MCF 10A (cell line): ENCODE results near the gene VARS1. TPM values are rescaled to one million over a fixed set of nuclear protein-coding genes. Genes with fewer than 3 reads are reported as not detected.
"Not testable (repeated sequence)": the region's sequence is repeated elsewhere in the genome, so short reads cannot be mapped to it uniquely, and the experiment has no call there.

Source experiments
- BruUV-seq: library from RNA; stranded (reverse); fragments of 400-500 nt; replicated peaks from 2 replicates; lab custom pipeline; 2021; lab: Mats Ljungman, UMichigan
- CTCF ChIA-PET: fragments of 300-600 bp; sonication (Branson Sonifier 250); formaldehyde crosslinking; extraction: SDS; loops from one replicate; lab custom pipeline; 2021; ENCODE audit warnings: antibody characterized with exemption, inconsistent platforms; lab: Yijun Ruan, JAX
- POLR2A ChIA-PET: fragments of 300-600, 350-650 bp; sonication (Branson Sonifier 250); formaldehyde crosslinking; extraction: SDS; loops from one replicate; lab custom pipeline; 2020; ENCODE audit warnings: antibody characterized with exemption, inconsistent platforms; lab: Yijun Ruan, JAX
- DNase-seq: peaks from one replicate; pipeline ENCODE4 v3.0.0-alpha.2; 2018; ENCODE audit not compliant: unreplicated experiment
- H3K27ac Mint-ChIP-seq: one replicate; pipeline ENCODE4 v1.8.0; 2022; ENCODE audit warnings: mild to moderate bottlenecking, low read depth, mixed read lengths; ENCODE audit not compliant: unreplicated experiment
- H3K27me3 Mint-ChIP-seq: one replicate; pipeline ENCODE4 v1.8.0; 2022; ENCODE audit warnings: mixed read lengths; ENCODE audit not compliant: insufficient read depth, unreplicated experiment
- H3K36me3 Mint-ChIP-seq: one replicate; pipeline ENCODE4 v1.8.0; 2022; ENCODE audit warnings: mild to moderate bottlenecking, moderate library complexity, mixed read lengths; ENCODE audit not compliant: insufficient read depth, unreplicated experiment
- H3K4me1 Mint-ChIP-seq: one replicate; pipeline ENCODE4 v1.8.0; 2022; ENCODE audit warnings: mixed read lengths; ENCODE audit not compliant: insufficient read depth, unreplicated experiment
- H3K4me3 Mint-ChIP-seq: one replicate; pipeline ENCODE4 v1.8.0; 2022; ENCODE audit warnings: mild to moderate bottlenecking, moderate library complexity, mixed read lengths; ENCODE audit not compliant: unreplicated experiment
- H3K9me3 Mint-ChIP-seq: one replicate; pipeline ENCODE4 v1.8.0; 2022; ENCODE audit warnings: mixed read lengths; ENCODE audit not compliant: unreplicated experiment
- intact Hi-C: fragments of 100-400 bp; cut with micrococcal nuclease; formaldehyde crosslinking; loops from 2 replicates; pipeline ENCODE4 v1.14.1; 2022
- total RNA-seq: library from RNA; stranded (reverse); gene quantifications from 2 replicates; pipeline ENCODE4 v1.2.3, GENCODE V29; 2022
- TF ChIP-seq, protein P1 (sequence below): fragments of 200-600 bp; IDR thresholded peaks from one replicate; pipeline ENCODE4 v1.8.0; 2022; ENCODE audit warnings: antibody characterized with exemption, mild to moderate bottlenecking; ENCODE audit not compliant: unreplicated experiment

Gene VARS1
- total RNA-seq, 1 experiment from 2014 or later: 200 TPM

DNA sequence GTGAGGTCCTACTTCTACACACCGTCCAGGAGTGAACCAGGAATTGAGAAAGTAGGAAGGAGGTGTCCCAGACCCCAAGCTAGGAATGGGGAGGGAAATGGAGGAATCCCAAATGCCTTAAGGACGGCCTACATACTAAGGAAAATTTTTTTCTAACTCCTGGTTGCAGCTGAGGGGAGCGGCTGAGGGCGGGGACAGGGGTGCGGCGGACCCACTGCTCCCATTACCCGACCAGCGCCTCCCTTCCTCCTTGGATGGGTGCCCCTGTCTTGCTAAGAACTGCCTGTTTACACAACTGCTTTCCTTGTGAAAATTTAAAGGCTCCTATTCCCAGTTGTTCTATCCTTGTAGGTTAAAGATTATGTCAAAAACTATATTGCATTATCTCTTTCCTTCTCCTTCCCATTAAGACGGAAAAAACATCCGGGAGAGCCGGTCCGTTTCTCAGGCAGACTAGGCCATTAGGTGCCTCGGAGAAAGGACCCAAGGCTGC is 31.3 kb upstream of the VARS1 start:
- peaks cover 14% of the 10 kb centered on the region for H3K36me3 Mint-ChIP-seq
- TF ChIP-seq, protein P1, sequence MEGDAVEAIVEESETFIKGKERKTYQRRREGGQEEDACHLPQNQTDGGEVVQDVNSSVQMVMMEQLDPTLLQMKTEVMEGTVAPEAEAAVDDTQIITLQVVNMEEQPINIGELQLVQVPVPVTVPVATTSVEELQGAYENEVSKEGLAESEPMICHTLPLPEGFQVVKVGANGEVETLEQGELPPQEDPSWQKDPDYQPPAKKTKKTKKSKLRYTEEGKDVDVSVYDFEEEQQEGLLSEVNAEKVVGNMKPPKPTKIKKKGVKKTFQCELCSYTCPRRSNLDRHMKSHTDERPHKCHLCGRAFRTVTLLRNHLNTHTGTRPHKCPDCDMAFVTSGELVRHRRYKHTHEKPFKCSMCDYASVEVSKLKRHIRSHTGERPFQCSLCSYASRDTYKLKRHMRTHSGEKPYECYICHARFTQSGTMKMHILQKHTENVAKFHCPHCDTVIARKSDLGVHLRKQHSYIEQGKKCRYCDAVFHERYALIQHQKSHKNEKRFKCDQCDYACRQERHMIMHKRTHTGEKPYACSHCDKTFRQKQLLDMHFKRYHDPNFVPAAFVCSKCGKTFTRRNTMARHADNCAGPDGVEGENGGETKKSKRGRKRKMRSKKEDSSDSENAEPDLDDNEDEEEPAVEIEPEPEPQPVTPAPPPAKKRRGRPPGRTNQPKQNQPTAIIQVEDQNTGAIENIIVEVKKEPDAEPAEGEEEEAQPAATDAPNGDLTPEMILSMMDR: no peak
- peaks cover 19% of the 10 kb centered on the region for H3K4me1 Mint-ChIP-seq
- BruUV-seq: TSS peak; percentile 85
- H3K27ac Mint-ChIP-seq: peak overlapping the region; percentile 99
- intact Hi-C loops: no loop called here
- ChIA-PET POLR2A (interaction anchor here (0.5 to 11.3 kb wide), 45 partner anchors 8 to 1214 kb away, joined by 3 to 202 read pairs (median 5); partner anchors contain the start of genes ABHD16A, ATP6V1G2, BAG6 and C6orf47), CTCF (interaction anchor here (0.7 to 1.0 kb wide), 5 partner anchors 20 to 124 kb away, joined by 3 to 4 read pairs (median 3); partner anchors contain the start of genes CLIC1 and LSM2)
- no peaks in the 10 kb centered on the region for H3K9me3 Mint-ChIP-seq
- H3K27me3 Mint-ChIP-seq: no peaks in the 10 kb centered on the region
- DNase-seq: peak; percentile 95
- H3K4me3 Mint-ChIP-seq: peak overlapping the region; percentile 78

GRCh38 chr6:31825553-31825952 is 30.0 kb upstream of the VARS1 start:
- Mint-ChIP-seq H3K4me3 (peak overlapping the region; percentile 78), H3K27ac (peak overlapping the region; percentile 99), H3K4me1 (peaks cover 24% of the 10 kb centered on the region), H3K27me3 (no peaks in the 10 kb centered on the region), H3K36me3 (peaks cover 14% of the 10 kb centered on the region), H3K9me3 (no peaks in the 10 kb centered on the region)
- intact Hi-C loops: no loop called here
- no peak for DNase-seq
- TF ChIP-seq, protein P1: no peak
- ChIA-PET POLR2A (interaction anchor here (0.6 to 11.3 kb wide), 17 partner anchors 7 to 424 kb away, joined by 3 to 202 read pairs (median 15); partner anchors contain the start of genes CLIC1, DDAH2, GPANK1 and HSPA1A), CTCF (interaction anchor here (0.7 to 1.1 kb wide), 2 partner anchors 96 to 770 kb away, joined by 4 read pairs; no protein-coding TSS in a partner anchor)
- no TSS peak for BruUV-seq

- Mint-ChIP-seq H3K4me3 (peak overlapping the region; percentile 91), H3K4me1 (peaks cover 29% of the 10 kb centered on the region), H3K36me3 (peaks cover 14% of the 10 kb centered on the region), H3K27ac (peak overlapping the region; percentile 99)
- CTCF ChIA-PET: interaction anchor here (0.9 to 2.5 kb wide), 3 partner anchors 9 to 41 kb away, joined by 3 to 9 read pairs (median 3); no protein-coding TSS in a partner anchor
- BruUV-seq, H3K9me3 Mint-ChIP-seq, intact Hi-C loops, DNase-seq, H3K27me3 Mint-ChIP-seq: not testable (repeated sequence)
- POLR2A ChIA-PET: interaction anchor here (0.8 to 11.3 kb wide), 15 partner anchors 11 to 163 kb away, joined by 3 to 202 read pairs (median 5); partner anchors contain the start of genes ABHD16A, C6orf47, CLIC1 and GPANK1
Measured at GRCh38 chr6:31823592-31824196, 28.1 kb upstream of the VARS1 start.

DNA sequence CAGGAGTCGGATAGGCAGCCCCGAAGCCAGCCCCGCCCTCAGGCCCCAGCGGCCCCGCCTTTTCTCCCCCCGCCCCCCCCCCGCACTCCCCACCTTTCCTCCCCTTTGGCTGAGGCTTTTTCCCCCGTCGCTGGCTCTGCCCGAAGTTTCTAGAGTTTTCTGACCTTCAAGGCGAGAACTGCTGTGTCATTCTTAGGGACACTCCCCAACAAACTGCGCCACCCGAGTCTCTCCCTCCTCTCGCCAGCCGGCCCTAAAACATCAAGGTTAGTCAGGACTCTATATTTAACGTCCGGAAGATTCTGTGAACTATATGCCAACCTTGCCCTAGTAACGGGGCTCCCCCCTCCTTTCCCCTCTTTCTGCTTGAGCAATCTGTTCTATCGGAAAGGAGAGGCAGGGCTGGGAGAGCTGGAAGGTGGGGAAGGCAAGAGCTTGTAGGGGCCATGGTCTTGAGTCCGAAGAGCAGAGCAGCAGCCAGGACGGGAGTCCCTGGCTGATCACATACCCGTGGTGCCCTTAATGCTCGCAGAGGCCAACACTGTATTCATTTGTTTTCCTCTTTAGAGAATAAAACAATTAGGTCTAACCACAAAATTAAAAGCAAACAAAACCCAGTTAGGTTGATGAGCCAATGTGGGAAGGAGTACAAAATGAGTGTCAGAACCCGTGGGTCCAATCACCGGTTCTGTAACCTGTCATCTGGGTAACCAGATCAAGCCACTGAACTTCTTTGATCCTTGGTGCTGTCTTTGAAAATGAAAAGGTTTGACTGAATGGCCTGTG is 26.7 kb upstream of the VARS1 start:
- H3K4me1 Mint-ChIP-seq: peaks cover 29% of the 10 kb centered on the region
- BruUV-seq: TSS peak; percentile 54

More for the DNA sequence above, 26.7 kb upstream of the VARS1 start:
- Mint-ChIP-seq H3K27me3 (no peaks in the 10 kb centered on the region), H3K36me3 (peaks cover 6% of the 10 kb centered on the region), H3K27ac (peak overlapping the region; percentile 99), H3K9me3 (no peaks in the 10 kb centered on the region), H3K4me3 (peak overlapping the region; percentile 91)
- TF ChIP-seq, protein P1: no peak
- POLR2A ChIA-PET: interaction anchor here (0.6 to 11.3 kb wide), 29 partner anchors 9 to 1439 kb away, joined by 3 to 202 read pairs (median 6); partner anchors contain the start of genes ABHD16A, BAG6, C6orf47 and CLIC1
- CTCF ChIA-PET: interaction anchor here (0.7 to 2.5 kb wide), 4 partner anchors 8 to 136 kb away, joined by 3 to 9 read pairs (median 3); no protein-coding TSS in a partner anchor
- intact Hi-C loops: no loop called here
- DNase-seq: peak; percentile 94
